HCT116 (cell line): Measurements from ENCODE around the gene MAML3. TPM values are rescaled to one million over a fixed set of nuclear protein-coding genes. Genes with fewer than 3 reads are reported as not detected.

Source experiments
- ATAC-seq: fragments of 200-7000 bp; cut with Tn5 transposase; 2 replicates; pipeline ENCODE4 v1.9.1; 2020; ENCODE audit warnings: mild to moderate bottlenecking, moderate library complexity
- BruUV-seq: library from RNA; stranded (reverse); fragments of 400-500 nt; replicated peaks from 2 replicates; lab custom pipeline; 2021; lab: Mats Ljungman, UMichigan
- CTCF ChIA-PET: fragments of 300-600 bp; sonication (Branson Sonifier 250); formaldehyde crosslinking; loops from one replicate; lab custom pipeline; 2021; ENCODE audit warnings: antibody characterized with exemption; lab: Charles Lee
- POLR2A ChIA-PET: fragments of 300-600, 350-600 bp; sonication (Branson Sonifier 250); formaldehyde crosslinking; loops from one replicate; lab custom pipeline; 2021; ENCODE audit warnings: antibody characterized with exemption; lab: Charles Lee
- RAD21 ChIA-PET, 2 experiments: fragments of 300-600 bp; sonication (Branson Sonifier 250); formaldehyde crosslinking; loops; one replicate each; lab custom pipeline; 2023; ENCODE audit warnings: low total read pairs in 2 of 2; ENCODE audit not compliant: uncharacterized antibody in 2 of 2, unreplicated experiment in 2 of 2, low non-redundant PET in 1 of 2; lab: Charles Lee
- DNase-seq: peaks from one replicate; pipeline ENCODE4 v3.0.0-alpha.2; 2010; ENCODE audit warnings: low read depth, low spot score
- H2AFZ ChIP-seq: fragments of 200-600 bp; shearing (Covaris generic), sonication (generic); 2 replicates; pipeline ENCODE4 v1.6.1; 2017; ENCODE audit warnings: low read depth, mixed run types, mixed read lengths, antibody characterized with exemption, low read length; ENCODE audit not compliant: poor library complexity, severe bottlenecking
- H3K27ac ChIP-seq: 2 replicates; pipeline ENCODE4 v1.5.1; 2012; ENCODE audit warnings: low read depth, low read length
- H3K27me3 ChIP-seq: fragments of 200-600 bp; sonication (generic); 2 replicates; pipeline ENCODE4 v1.6.1; 2016; ENCODE audit warnings: mixed run types, low read length, mixed read lengths; ENCODE audit not compliant: insufficient read depth
- H3K36me3 ChIP-seq, 2 experiments: fragments of 200-500 bp in 1 of 2; fragments of 200-600 bp in 1 of 2; sonication (Bioruptor generic) in 1 of 2; sonication (generic) in 1 of 2; 2 replicates each; pipeline versions ENCODE4 v1.5.1 to v1.6.1; 2014 to 2016; ENCODE audit warnings: low read length in 2 of 2, inconsistent platforms in 1 of 2, mixed read lengths in 1 of 2, mixed run types in 1 of 2; ENCODE audit not compliant: insufficient read depth in 2 of 2, control insufficient read depth in 1 of 2
- H3K4me1 ChIP-seq, 2 experiments: fragments of 200-600 bp in 1 of 2; sonication (generic) in 1 of 2; 2 replicates each; pipeline versions ENCODE4 v1.5.1 to v1.6.1; 2012 to 2017; ENCODE audit warnings: low read length in 2 of 2, inconsistent platforms in 1 of 2, mild to moderate bottlenecking in 1 of 2, mixed read lengths in 1 of 2, mixed run types in 1 of 2, moderate library complexity in 1 of 2; ENCODE audit not compliant: insufficient read depth in 2 of 2, control insufficient read depth in 1 of 2
- H3K4me2 ChIP-seq: fragments of 200-600 bp; sonication (generic); 2 replicates; pipeline ENCODE4 v1.6.1; 2017; ENCODE audit warnings: mixed run types, low read length, mixed read lengths
- H3K4me3 ChIP-seq, 2 experiments: fragments of 200-600 bp in 1 of 2; sonication (generic) in 1 of 2; replicated peaks in 1 of 2; 2 replicates each; pipeline ENCODE4 v1.5.1; 2011 to 2016; ENCODE audit warnings: low read length in 2 of 2, control low read depth in 1 of 2, low read depth in 1 of 2, mild to moderate bottlenecking in 1 of 2, mixed read lengths in 1 of 2, mixed run types in 1 of 2
- H3K79me2 ChIP-seq: fragments of 200-600 bp; sonication (generic); 2 replicates; pipeline ENCODE4 v1.6.1; 2017; ENCODE audit warnings: mild to moderate bottlenecking, mixed run types, low read length, moderate library complexity, mixed read lengths; ENCODE audit not compliant: insufficient read depth
- H3K9ac ChIP-seq: fragments of 200-600 bp; sonication (generic); 2 replicates; pipeline ENCODE4 v1.6.1; 2016; ENCODE audit warnings: low read length, mixed read lengths
- H3K9me2 ChIP-seq: fragments of 200-600 bp; sonication (generic), shearing (Covaris generic); 2 replicates; pipeline ENCODE4 v1.6.1; 2017; ENCODE audit warnings: mixed run types, mild to moderate bottlenecking, moderate library complexity; ENCODE audit not compliant: insufficient read depth
- H3K9me3 ChIP-seq, 2 experiments: fragments of 200-500 bp in 1 of 2; fragments of 200-600 bp in 1 of 2; sonication (Bioruptor generic) in 1 of 2; sonication (generic) in 1 of 2; 2 replicates each; pipeline ENCODE4 v1.6.1; 2014 to 2017; ENCODE audit warnings: low read length in 2 of 2, mixed read lengths in 2 of 2, inconsistent platforms in 1 of 2, low read depth in 1 of 2, mild to moderate bottlenecking in 1 of 2, mixed run types in 1 of 2, moderate library complexity in 1 of 2; ENCODE audit not compliant: control insufficient read depth in 1 of 2, insufficient read depth in 1 of 2
- H4K20me1 ChIP-seq: fragments of 200-600 bp; sonication (generic), shearing (Covaris generic); 2 replicates; pipeline ENCODE4 v1.6.1; 2017; ENCODE audit warnings: mixed run types, mild to moderate bottlenecking, moderate library complexity; ENCODE audit not compliant: insufficient read depth
- CEBPB ChIP-seq: IDR thresholded peaks from 2 replicates; pipeline ENCODE4 v1.6.1; 2012; ENCODE audit warnings: low read depth
- EGR1 ChIP-seq: IDR thresholded peaks from 2 replicates; pipeline ENCODE4 v1.6.1; 2012; ENCODE audit warnings: low read depth
- EZH2 ChIP-seq: fragments of 200-600 bp; sonication (generic); IDR thresholded peaks from 2 replicates; pipeline ENCODE4 v1.6.1; 2017; ENCODE audit warnings: antibody characterized with exemption, mixed run types
- EZH2phosphoT487 ChIP-seq: fragments of 200-600 bp; IDR thresholded peaks from 2 replicates; pipeline ENCODE4 v1.6.1; 2018; ENCODE audit warnings: antibody characterized with exemption, borderline replicate concordance
- FOSL1 ChIP-seq: IDR thresholded peaks from 2 replicates; pipeline ENCODE4 v1.6.1; 2012; ENCODE audit warnings: low read depth
- JUND ChIP-seq: IDR thresholded peaks from 2 replicates; pipeline ENCODE4 v1.6.1; 2012
- MAX ChIP-seq: IDR thresholded peaks from 2 replicates; pipeline ENCODE4 v1.6.1; 2012
- POLR2A ChIP-seq: IDR thresholded peaks from 2 replicates; pipeline ENCODE4 v1.7.0; 2011; ENCODE audit warnings: borderline replicate concordance; ENCODE audit not compliant: insufficient read depth, insufficient read length; ENCODE audit errors: extremely low read depth
- POLR2AphosphoS5 ChIP-seq: IDR thresholded peaks from 2 replicates; pipeline ENCODE4 v1.6.1; 2011; ENCODE audit warnings: mild to moderate bottlenecking, low read depth, low read length, moderate library complexity
- RAD21 ChIP-seq: IDR thresholded peaks from 2 replicates; pipeline ENCODE4 v1.6.1; 2012; ENCODE audit warnings: low read depth, mild to moderate bottlenecking
- SIN3A ChIP-seq: IDR thresholded peaks from 2 replicates; pipeline ENCODE4 v1.6.1; 2012; ENCODE audit warnings: low read depth
- SP1 ChIP-seq: IDR thresholded peaks from 2 replicates; pipeline ENCODE4 v1.6.1; 2012; ENCODE audit warnings: low read depth
- SRF ChIP-seq: IDR thresholded peaks from 2 replicates; pipeline ENCODE4 v1.6.1; 2012; ENCODE audit warnings: low read depth
- YY1 ChIP-seq: IDR thresholded peaks from 2 replicates; pipeline ENCODE4 v1.6.1; 2011; ENCODE audit warnings: low read length, low read depth, moderate library complexity, mild to moderate bottlenecking; ENCODE audit not compliant: insufficient replicate concordance; ENCODE audit errors: extremely low read depth
- ZBTB33 ChIP-seq: IDR thresholded peaks from 2 replicates; pipeline ENCODE4 v1.6.1; 2011; ENCODE audit warnings: mild to moderate bottlenecking, low read length, moderate library complexity; ENCODE audit not compliant: insufficient replicate concordance; ENCODE audit errors: extremely low read depth
- intact Hi-C: fragments of 100-400 bp; cut with micrococcal nuclease; formaldehyde crosslinking; loops from 2 replicates; pipeline ENCODE4 v1.10.0; 2022
- total RNA-seq: library from RNA; stranded (reverse); gene quantifications from one replicate; pipeline ENCODE4 v1.2.1, GENCODE V29; 2021; ENCODE audit not compliant: unreplicated experiment

The MAML3 gene
- total RNA-seq, 1 experiment from 2014 or later: 3.1 TPM

- no peak overlapping the region for H3K9ac ChIP-seq
- POLR2A ChIA-PET: no interaction called here
- H3K9me3 ChIP-seq: no peaks in the 10 kb centered on the region
These were observed 234.5 kb downstream of the MAML3 start for GRCh38 chr4:139919521-139919920.

More at GRCh38 chr4:139919521-139919920, 234.5 kb downstream of the MAML3 start:
- H4K20me1 ChIP-seq: no peaks in the 10 kb centered on the region
- ATAC-seq: no peak
- H3K4me2 ChIP-seq: no peak overlapping the region
- no peaks in the 10 kb centered on the region for H3K9me2 ChIP-seq
- DNase-seq: no peak
- H3K79me2 ChIP-seq: no peaks in the 10 kb centered on the region
- H3K4me1 ChIP-seq: no peaks in the 10 kb centered on the region
- H3K27ac ChIP-seq: no peak overlapping the region
- H3K36me3 ChIP-seq: no peaks in the 10 kb centered on the region
- ChIA-PET RAD21 (no interaction called here), CTCF (no interaction called here)
- 0 out of 2 replicates have a peak, but pooled peaks cover 8% of the 10 kb centered on the region for H3K27me3 ChIP-seq
- intact Hi-C loops: no loop called here
- TF ChIP-seq POLR2A (no peak), JUND (no peak), CEBPB (no peak), ZBTB33 (no peak), POLR2AphosphoS5 (no peak), MAX (no peak), FOSL1 (no peak), EZH2phosphoT487 (no peak), EZH2 (no peak), YY1 (no peak), SRF (no peak), EGR1 (no peak), SIN3A (no peak), RAD21 (no peak), SP1 (no peak)
- H3K4me3 ChIP-seq: no peak overlapping the region
- no TSS peak for BruUV-seq
- no peak overlapping the region for H2AFZ ChIP-seq
